MCF 10A (cell line): ENCODE results near the gene PHF5A. TPM values are rescaled to one million over a fixed set of nuclear protein-coding genes. Genes with fewer than 3 reads are reported as not detected.
A peak's percentile ranks its signal among the peaks of the same experiment; 100 is the strongest.

ENCODE experiments used
- BruUV-seq: library from RNA; stranded (reverse); fragments of 400-500 nt; replicated peaks from 2 replicates; lab custom pipeline; 2021; lab: Mats Ljungman, UMichigan
- CTCF ChIA-PET: fragments of 300-600 bp; sonication (Branson Sonifier 250); formaldehyde crosslinking; extraction: SDS; loops from one replicate; lab custom pipeline; 2021; ENCODE audit warnings: antibody characterized with exemption, inconsistent platforms; lab: Yijun Ruan, JAX
- POLR2A ChIA-PET: fragments of 300-600, 350-650 bp; sonication (Branson Sonifier 250); formaldehyde crosslinking; extraction: SDS; loops from one replicate; lab custom pipeline; 2020; ENCODE audit warnings: antibody characterized with exemption, inconsistent platforms; lab: Yijun Ruan, JAX
- DNase-seq: peaks from one replicate; pipeline ENCODE4 v3.0.0-alpha.2; 2018; ENCODE audit not compliant: unreplicated experiment
- H3K27ac Mint-ChIP-seq: one replicate; pipeline ENCODE4 v1.8.0; 2022; ENCODE audit warnings: mild to moderate bottlenecking, low read depth, mixed read lengths; ENCODE audit not compliant: unreplicated experiment
- H3K27me3 Mint-ChIP-seq: one replicate; pipeline ENCODE4 v1.8.0; 2022; ENCODE audit warnings: mixed read lengths; ENCODE audit not compliant: insufficient read depth, unreplicated experiment
- H3K36me3 Mint-ChIP-seq: one replicate; pipeline ENCODE4 v1.8.0; 2022; ENCODE audit warnings: mild to moderate bottlenecking, moderate library complexity, mixed read lengths; ENCODE audit not compliant: insufficient read depth, unreplicated experiment
- H3K4me1 Mint-ChIP-seq: one replicate; pipeline ENCODE4 v1.8.0; 2022; ENCODE audit warnings: mixed read lengths; ENCODE audit not compliant: insufficient read depth, unreplicated experiment
- H3K4me3 Mint-ChIP-seq: one replicate; pipeline ENCODE4 v1.8.0; 2022; ENCODE audit warnings: mild to moderate bottlenecking, moderate library complexity, mixed read lengths; ENCODE audit not compliant: unreplicated experiment
- H3K9me3 Mint-ChIP-seq: one replicate; pipeline ENCODE4 v1.8.0; 2022; ENCODE audit warnings: mixed read lengths; ENCODE audit not compliant: unreplicated experiment
- intact Hi-C: fragments of 100-400 bp; cut with micrococcal nuclease; formaldehyde crosslinking; loops from 2 replicates; pipeline ENCODE4 v1.14.1; 2022
- total RNA-seq: library from RNA; stranded (reverse); gene quantifications from 2 replicates; pipeline ENCODE4 v1.2.3, GENCODE V29; 2022
- TF ChIP-seq, protein P1 (sequence below): fragments of 200-600 bp; IDR thresholded peaks from one replicate; pipeline ENCODE4 v1.8.0; 2022; ENCODE audit warnings: antibody characterized with exemption, mild to moderate bottlenecking; ENCODE audit not compliant: unreplicated experiment

PHF5A gene
- total RNA-seq, 1 experiment from 2014 or later = 62.3 TPM

DNA sequence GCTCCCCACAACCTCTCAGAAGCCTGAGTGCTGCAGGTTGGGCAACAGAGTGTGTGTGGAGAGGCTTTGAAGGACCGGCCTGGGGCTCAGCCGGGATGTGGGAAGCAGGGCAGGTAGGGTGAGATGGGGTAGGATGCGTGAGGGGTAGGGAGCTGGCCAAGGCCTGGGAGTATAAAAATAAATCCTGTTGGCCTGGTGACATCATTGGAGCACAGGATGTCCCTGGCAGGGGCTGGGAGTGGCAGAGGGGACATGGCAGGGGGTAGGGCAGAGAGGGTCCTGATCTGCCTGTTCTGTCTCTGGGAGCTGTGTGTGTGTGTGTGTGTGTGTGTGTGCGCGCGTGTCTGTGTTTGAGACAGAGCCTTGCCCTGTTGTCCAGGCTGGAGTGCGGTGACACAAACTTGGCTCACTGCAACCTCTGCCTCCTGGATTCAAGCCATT is 58.2 kb downstream of the PHF5A start:
- peaks cover 6% of the 10 kb centered on the region for H3K36me3 Mint-ChIP-seq
- H3K4me1 Mint-ChIP-seq = peaks cover 25% of the 10 kb centered on the region
- TF ChIP-seq, protein P1, sequence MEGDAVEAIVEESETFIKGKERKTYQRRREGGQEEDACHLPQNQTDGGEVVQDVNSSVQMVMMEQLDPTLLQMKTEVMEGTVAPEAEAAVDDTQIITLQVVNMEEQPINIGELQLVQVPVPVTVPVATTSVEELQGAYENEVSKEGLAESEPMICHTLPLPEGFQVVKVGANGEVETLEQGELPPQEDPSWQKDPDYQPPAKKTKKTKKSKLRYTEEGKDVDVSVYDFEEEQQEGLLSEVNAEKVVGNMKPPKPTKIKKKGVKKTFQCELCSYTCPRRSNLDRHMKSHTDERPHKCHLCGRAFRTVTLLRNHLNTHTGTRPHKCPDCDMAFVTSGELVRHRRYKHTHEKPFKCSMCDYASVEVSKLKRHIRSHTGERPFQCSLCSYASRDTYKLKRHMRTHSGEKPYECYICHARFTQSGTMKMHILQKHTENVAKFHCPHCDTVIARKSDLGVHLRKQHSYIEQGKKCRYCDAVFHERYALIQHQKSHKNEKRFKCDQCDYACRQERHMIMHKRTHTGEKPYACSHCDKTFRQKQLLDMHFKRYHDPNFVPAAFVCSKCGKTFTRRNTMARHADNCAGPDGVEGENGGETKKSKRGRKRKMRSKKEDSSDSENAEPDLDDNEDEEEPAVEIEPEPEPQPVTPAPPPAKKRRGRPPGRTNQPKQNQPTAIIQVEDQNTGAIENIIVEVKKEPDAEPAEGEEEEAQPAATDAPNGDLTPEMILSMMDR = no peak
- H3K27ac Mint-ChIP-seq = peak overlapping the region; percentile 27
- BruUV-seq = no TSS peak
- ChIA-PET POLR2A (interaction anchor here (0.6 to 1.2 kb wide), 3 partner anchors 11 to 257 kb away, joined by 3 to 5 read pairs (median 3); partner anchors contain the start of genes ACO2 and PHF5A), CTCF (interaction anchor here (0.6 to 2.8 kb wide), 2 partner anchors 108 to 692 kb away, joined by 3 to 17 read pairs; no protein-coding TSS in a partner anchor)
- intact Hi-C loops = no loop called here
- no peaks in the 10 kb centered on the region for H3K9me3 Mint-ChIP-seq
- H3K4me3 Mint-ChIP-seq = no peak overlapping the region
- no peaks in the 10 kb centered on the region for H3K27me3 Mint-ChIP-seq
- DNase-seq = no peak

Other genes with a start within 250 kb of the PHF5A start
- 0.51 and 0.52 TPM in 2 replicates for gene CHADL, start 227.8 kb downstream of the PHF5A start, total RNA-seq
- gene RANGAP1, start 182.5 kb downstream of the PHF5A start, total RNA-seq = 84.7 and 117 TPM in 2 replicates
- gene ZC3H7B, start 167.2 kb downstream of the PHF5A start, total RNA-seq = 42.9 and 53.4 TPM in 2 replicates
- gene TEF, start 86.8 kb downstream of the PHF5A start, total RNA-seq = 2.2 and 4.2 TPM in 2 replicates
- 25.4 and 26.9 TPM in 2 replicates for gene TOB2, start 21.9 kb downstream of the PHF5A start, total RNA-seq
- 105 and 109 TPM in 2 replicates for gene ACO2, start 425 bp upstream of the PHF5A start, total RNA-seq
- gene POLR3H, start 75.8 kb upstream of the PHF5A start, total RNA-seq = 26.3 and 35.5 TPM in 2 replicates
- not detected in 2 replicates for gene CSDC2, start 92.3 kb upstream of the PHF5A start, total RNA-seq
- 29.9 and 30.9 TPM in 2 replicates for gene PMM1, start 121.1 kb upstream of the PHF5A start, total RNA-seq
- 59.6 and 67.2 TPM in 2 replicates for gene DESI1, start 152.4 kb upstream of the PHF5A start, total RNA-seq
- gene XRCC6, start 152.6 kb upstream of the PHF5A start, total RNA-seq = 173 and 203 TPM in 2 replicates
- 280 and 286 TPM in 2 replicates for gene SNU13, start 220.2 kb upstream of the PHF5A start, total RNA-seq
- gene MEI1, start 230.8 kb upstream of the PHF5A start, total RNA-seq = not detected in 2 replicates